Duodenal mucosa (tissue), 2 donors: ENCODE results near the gene PDZRN4.
"Not testable (repeated sequence)": the region's sequence is repeated elsewhere in the genome, so short reads cannot be mapped to it uniquely, and the experiment has no call there.

ENCODE experiments used
- H3K27ac ChIP-seq: one replicate; pipeline ENCODE4 v1.7.0; 2013; ENCODE audit warnings: low read depth, low read length
- H3K27me3 ChIP-seq, 2 donors: one replicate each; pipeline ENCODE4 v1.7.0; 2013; ENCODE audit warnings: low read length in 2 of 2, control low read depth in 1 of 2; ENCODE audit not compliant: insufficient read depth in 2 of 2, control insufficient read depth in 1 of 2
- H3K36me3 ChIP-seq, 2 donors: one replicate each; pipeline ENCODE4 v1.7.0; 2013; ENCODE audit warnings: low read length in 2 of 2, control low read depth in 1 of 2; ENCODE audit not compliant: insufficient read depth in 2 of 2, control insufficient read depth in 1 of 2
- H3K4me1 ChIP-seq, 2 donors: one replicate each; pipeline ENCODE4 v1.7.0; 2013; ENCODE audit warnings: low read length in 2 of 2, control low read depth in 1 of 2; ENCODE audit not compliant: insufficient read depth in 2 of 2, control insufficient read depth in 1 of 2
- H3K4me3 ChIP-seq, 2 donors: one replicate each; pipeline ENCODE4 v1.7.0; 2013; ENCODE audit warnings: low read length in 2 of 2, low read depth in 1 of 2
- H3K9ac ChIP-seq, 2 donors: one replicate each; pipeline ENCODE4 v1.7.0; 2013; ENCODE audit warnings: low read length in 2 of 2, low read depth in 1 of 2
- H3K9me3 ChIP-seq, 2 donors: one replicate each; pipeline ENCODE4 v1.7.0; 2013; ENCODE audit warnings: low read length in 2 of 2, control low read depth in 1 of 2; ENCODE audit not compliant: control insufficient read depth in 1 of 2

PDZRN4 gene

GRCh38 chr12:41274643-41275042, 86.5 kb downstream of the PDZRN4 start:
- no peaks in the 10 kb centered on the region for H3K36me3 ChIP-seq
- no peaks in the 10 kb centered on the region for H3K4me1 ChIP-seq
- no peaks in the 10 kb centered on the region for H3K27me3 ChIP-seq
- no peak overlapping the region for H3K27ac ChIP-seq
- no peaks in the 10 kb centered on the region for H3K9me3 ChIP-seq
- H3K4me3 ChIP-seq = no peak overlapping the region
- H3K9ac ChIP-seq = no peak overlapping the region

GRCh38 chr12:41277100-41277945, 89.2 kb downstream of the PDZRN4 start:
- Histone ChIP-seq H3K9me3 (no peaks in the 10 kb centered on the region), H3K4me1 (no peaks in the 10 kb centered on the region), H3K27ac (no peak overlapping the region), H3K36me3 (no peaks in the 10 kb centered on the region), H3K27me3 (no peaks in the 10 kb centered on the region), H3K4me3 (no peak overlapping the region), H3K9ac (no peak overlapping the region)

- no peaks in the 10 kb centered on the region for H3K4me1 ChIP-seq
- H3K4me3 ChIP-seq = no peak overlapping the region
- H3K36me3 ChIP-seq = no peaks in the 10 kb centered on the region
- H3K9me3 ChIP-seq = no peaks in the 10 kb centered on the region
- H3K9ac ChIP-seq = no peak overlapping the region
- H3K27ac ChIP-seq = no peak overlapping the region
- H3K27me3 ChIP-seq = no peaks in the 10 kb centered on the region
Measured at GRCh38 chr12:41277946-41278267, 89.8 kb downstream of the PDZRN4 start.

DNA sequence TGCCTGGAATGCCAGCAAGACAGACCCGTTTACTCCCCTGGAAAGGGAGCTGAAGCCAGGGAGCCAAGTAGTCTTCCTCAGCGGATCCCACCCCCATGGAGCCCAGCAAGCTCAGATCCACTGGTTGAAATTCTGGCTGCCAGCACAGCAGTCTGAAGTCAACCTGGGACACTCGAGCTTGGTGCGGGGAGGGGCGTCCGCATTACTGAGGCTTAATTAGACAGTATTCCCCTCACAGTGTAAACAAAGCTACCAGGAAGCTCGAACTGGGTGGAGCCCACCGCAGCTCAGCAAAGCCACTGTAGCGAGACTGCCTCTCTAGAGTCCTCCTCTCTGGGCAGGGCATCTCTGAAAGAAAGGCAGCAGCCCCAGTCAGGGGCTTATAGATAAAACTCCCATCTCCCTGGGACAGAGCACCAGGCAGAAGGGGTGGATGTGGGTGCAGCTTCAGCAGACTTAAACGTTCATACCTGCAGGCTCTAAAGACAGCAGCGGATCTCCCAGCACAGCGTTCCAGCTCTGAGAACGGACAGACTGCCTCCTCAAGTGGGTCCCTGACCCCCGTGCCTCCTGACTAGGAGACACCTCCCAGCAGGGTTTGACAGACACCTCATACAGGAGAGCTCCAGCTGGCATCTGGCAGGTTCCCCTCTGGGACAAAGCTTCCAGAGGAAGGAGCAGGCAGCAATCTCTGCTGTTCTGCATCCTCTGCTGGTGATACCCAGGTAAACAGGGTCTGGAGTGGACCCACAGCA, 92.4 kb downstream of the PDZRN4 start:
- H3K27ac ChIP-seq, H3K9me3 ChIP-seq, H3K27me3 ChIP-seq, H3K36me3 ChIP-seq, H3K4me3 ChIP-seq, H3K4me1 ChIP-seq, H3K9ac ChIP-seq: not testable (repeated sequence)

DNA sequence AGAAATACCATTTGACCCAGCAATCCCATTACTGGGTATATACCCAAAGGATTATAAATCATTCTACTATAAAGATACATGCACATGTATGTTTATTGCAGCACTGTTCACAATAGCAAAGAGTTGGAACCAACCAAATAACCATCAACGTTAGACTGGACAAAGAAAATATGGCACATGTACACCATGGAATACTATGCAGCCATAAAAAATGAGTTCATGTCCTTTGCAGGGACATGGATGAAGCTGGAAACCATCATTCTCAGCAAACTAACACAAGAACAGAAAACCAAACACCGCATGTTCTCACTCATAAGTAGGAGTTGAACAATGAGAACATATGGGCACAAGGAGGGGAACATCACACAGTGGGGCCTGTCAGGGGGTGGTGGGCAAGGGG, 97.3 kb downstream of the PDZRN4 start:
- not testable (repeated sequence) for H3K9ac ChIP-seq, H3K4me1 ChIP-seq, H3K27ac ChIP-seq, H3K36me3 ChIP-seq, H3K9me3 ChIP-seq, H3K27me3 ChIP-seq, H3K4me3 ChIP-seq

DNA sequence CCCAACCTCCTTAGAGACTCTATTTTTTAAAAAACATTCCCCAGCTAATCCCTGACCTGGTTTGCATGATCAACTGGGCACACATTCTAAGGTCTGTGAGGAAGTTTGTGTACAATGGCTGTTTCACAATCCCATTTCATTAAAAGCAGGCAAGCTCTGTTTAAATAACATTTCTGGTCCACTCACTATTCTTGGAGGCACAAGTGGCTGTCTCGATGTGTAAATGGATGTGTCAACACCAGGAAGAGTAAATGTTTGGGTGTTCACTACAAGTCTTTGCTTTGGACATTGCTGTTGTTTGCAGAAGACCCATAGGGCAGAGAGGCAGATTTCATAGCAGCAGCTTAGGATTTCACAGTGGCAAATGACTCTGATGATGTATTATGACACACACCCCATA, 98.3 kb downstream of the PDZRN4 start:
- Histone ChIP-seq H3K36me3 (no peaks in the 10 kb centered on the region), H3K27ac (no peak overlapping the region), H3K4me1 (peaks cover 0 to 5% of the 10 kb centered on the region in 2 donors), H3K9me3 (no peaks in the 10 kb centered on the region), H3K4me3 (no peak overlapping the region), H3K9ac (no peak overlapping the region), H3K27me3 (no peaks in the 10 kb centered on the region)

DNA sequence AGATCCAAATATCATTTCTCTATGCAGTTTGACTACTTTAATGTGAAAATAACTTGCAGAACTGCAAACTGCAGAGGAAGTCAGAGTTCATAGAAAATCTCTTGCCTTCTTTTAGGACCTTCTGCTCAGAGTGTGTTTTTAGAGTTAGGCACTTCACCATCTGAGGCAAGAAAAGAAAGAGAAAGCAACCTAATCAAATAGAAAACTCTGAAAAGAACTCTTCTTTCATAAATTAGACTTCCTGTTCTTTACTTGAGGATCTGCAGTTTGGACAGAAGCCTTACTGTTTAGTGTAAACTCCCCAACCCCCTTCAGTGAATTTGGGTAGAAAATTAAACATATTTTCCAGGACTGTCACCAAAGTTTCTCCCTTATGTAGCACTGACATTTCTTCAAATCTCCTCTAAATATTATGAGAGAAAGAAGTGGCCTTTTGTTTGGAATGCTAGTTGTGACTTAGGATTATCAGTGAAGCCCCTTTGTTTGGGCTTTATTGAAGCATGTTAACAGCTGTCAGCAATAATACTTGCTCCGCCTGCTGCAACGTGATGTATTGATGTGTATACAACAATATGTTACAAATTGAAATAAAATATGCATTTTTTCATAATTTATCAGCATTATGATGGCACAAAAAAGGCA, 99.5 kb downstream of the PDZRN4 start:
- peaks cover 0 to 5% of the 10 kb centered on the region in 2 donors for H3K4me1 ChIP-seq
- no peak overlapping the region for H3K4me3 ChIP-seq
- H3K36me3 ChIP-seq = no peaks in the 10 kb centered on the region
- no peaks in the 10 kb centered on the region for H3K9me3 ChIP-seq
- H3K27me3 ChIP-seq = no peaks in the 10 kb centered on the region
- H3K27ac ChIP-seq = no peak overlapping the region
- H3K9ac ChIP-seq = no peak overlapping the region

DNA sequence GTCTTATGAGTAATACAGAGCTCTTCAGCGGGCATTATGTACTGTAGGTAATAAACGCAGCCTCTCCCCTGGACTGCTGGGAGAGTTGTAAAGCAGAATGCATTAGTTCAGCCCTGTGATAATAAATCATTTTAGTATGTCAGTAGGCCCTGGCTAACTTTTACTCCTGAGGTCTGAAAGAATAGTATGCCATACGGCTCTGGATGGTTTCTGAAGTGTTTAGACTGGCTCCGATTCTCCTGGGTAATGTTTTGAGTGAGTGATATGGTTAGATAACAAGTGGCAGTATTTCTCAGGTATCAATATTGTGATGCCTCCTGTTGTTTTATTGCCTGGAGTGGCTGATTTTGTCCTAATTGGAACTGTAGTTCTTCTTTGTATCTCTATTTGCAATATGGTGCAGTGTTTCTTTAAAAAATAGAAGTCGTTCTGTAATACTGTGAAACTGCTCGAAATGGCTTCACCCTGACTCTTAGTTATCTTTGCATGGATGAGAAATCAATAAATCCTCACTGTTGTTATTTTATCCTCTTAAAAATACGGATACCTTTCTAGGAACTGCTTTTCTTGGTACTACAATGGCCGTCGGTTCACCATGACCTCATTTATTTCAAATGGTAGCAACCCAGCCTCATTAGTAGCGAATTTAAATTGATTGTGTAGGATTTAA, 100.2 kb downstream of the PDZRN4 start:
- H3K36me3 ChIP-seq = no peaks in the 10 kb centered on the region
- peaks cover 0 to 5% of the 10 kb centered on the region in 2 donors for H3K4me1 ChIP-seq
- H3K9me3 ChIP-seq = no peaks in the 10 kb centered on the region
- H3K9ac ChIP-seq = no peak overlapping the region
- no peaks in the 10 kb centered on the region for H3K27me3 ChIP-seq
- H3K4me3 ChIP-seq = no peak overlapping the region
- no peak overlapping the region for H3K27ac ChIP-seq

DNA sequence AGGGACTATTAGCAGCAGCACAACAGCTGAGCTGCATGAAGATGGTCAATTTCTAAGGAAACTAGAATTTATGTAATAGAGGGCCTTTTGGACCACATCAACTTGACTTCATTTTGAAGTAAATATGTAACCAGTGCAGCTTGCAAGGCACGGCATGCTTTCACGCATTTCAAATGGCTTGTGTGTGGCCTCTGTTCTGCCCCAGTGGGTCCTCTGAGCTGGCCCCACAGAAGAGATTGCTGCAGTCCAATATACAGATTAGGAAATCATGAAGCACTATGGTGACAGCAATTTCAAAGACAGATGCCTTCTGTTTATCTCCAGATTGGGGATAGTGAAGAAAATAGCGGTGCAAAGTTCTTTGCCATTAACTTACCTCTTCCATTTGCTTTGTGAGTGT, 101.4 kb downstream of the PDZRN4 start:
- peaks cover 0 to 5% of the 10 kb centered on the region in 2 donors for H3K4me1 ChIP-seq
- no peak overlapping the region for H3K27ac ChIP-seq
- no peaks in the 10 kb centered on the region for H3K9me3 ChIP-seq
- no peaks in the 10 kb centered on the region for H3K27me3 ChIP-seq
- no peaks in the 10 kb centered on the region for H3K36me3 ChIP-seq
- H3K9ac ChIP-seq = no peak overlapping the region
- H3K4me3 ChIP-seq = no peak overlapping the region

DNA sequence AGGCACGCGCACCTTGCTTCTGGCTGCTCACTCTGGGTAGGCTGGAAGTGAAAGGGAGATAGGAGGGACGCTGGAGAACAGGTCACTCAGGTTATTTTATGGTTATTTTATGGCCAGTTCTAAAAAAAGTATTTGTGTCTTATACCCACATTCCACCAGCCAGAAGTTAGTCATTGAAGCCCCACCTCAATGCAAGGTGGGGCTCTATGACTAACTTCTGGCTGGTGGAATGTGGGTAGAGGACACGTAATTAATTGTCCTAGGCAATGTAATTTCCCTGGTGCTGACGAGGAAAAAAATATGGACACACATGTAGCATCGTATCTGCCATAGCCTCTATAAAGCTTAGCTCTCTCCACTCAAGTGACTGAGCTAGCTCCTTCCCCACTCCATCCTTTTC, 104.9 kb downstream of the PDZRN4 start:
- Histone ChIP-seq H3K4me3 (no peak overlapping the region), H3K36me3 (no peaks in the 10 kb centered on the region), H3K27ac (no peak overlapping the region), H3K9ac (no peak overlapping the region), H3K9me3 (no peaks in the 10 kb centered on the region), H3K27me3 (no peaks in the 10 kb centered on the region), H3K4me1 (no peaks in the 10 kb centered on the region)
